ENCODE data around the gene TMEM151B.

Gene TMEM151B

GRCh38 chr6:44277763-44278162 is 7.5 kb downstream of the TMEM151B start:
- in situ Hi-C loops (cut with MboI; ENCODE audit: low sequenced_read_pairs), result no loop called here

- in situ Hi-C loops (cut with MboI; ENCODE audit: low sequenced_read_pairs), result no loop called here
Measured at GRCh38 chr6:44278315-44278714, 8.1 kb downstream of the TMEM151B start.

GRCh38 chr6:44278774-44279697 is 8.8 kb downstream of the TMEM151B start:
- in situ Hi-C loops (cut with MboI; ENCODE audit: low sequenced_read_pairs), result no loop called here

- in situ Hi-C loops (cut with MboI; ENCODE audit: low sequenced_read_pairs), result no loop called here
Measured at GRCh38 chr6:44284121-44284520, 13.9 kb downstream of the TMEM151B start.

GRCh38 chr6:44284867-44285266 is 14.6 kb downstream of the TMEM151B start:
- in situ Hi-C loops (cut with MboI; ENCODE audit: low sequenced_read_pairs), result no loop called here

GRCh38 chr6:44285552-44286284 is 15.5 kb downstream of the TMEM151B start:
- in situ Hi-C loops (cut with MboI; ENCODE audit: low sequenced_read_pairs), result no loop called here

GRCh38 chr6:44286285-44286565 is 16.0 kb downstream of the TMEM151B start:
- in situ Hi-C loops (cut with MboI; ENCODE audit: low sequenced_read_pairs), result no loop called here

GRCh38 chr6:44286747-44287146 is 16.5 kb downstream of the TMEM151B start:
- in situ Hi-C loops (cut with MboI; ENCODE audit: low sequenced_read_pairs), result no loop called here

GRCh38 chr6:44289726-44290260 is 19.5 kb downstream of the TMEM151B start:
- in situ Hi-C loops (cut with MboI; ENCODE audit: low sequenced_read_pairs), result no loop called here

- in situ Hi-C loops (cut with MboI; ENCODE audit: low sequenced_read_pairs), result no loop called here
Measured at GRCh38 chr6:44291841-44292240, 21.6 kb downstream of the TMEM151B start.

GRCh38 chr6:44292661-44293365 is 22.6 kb downstream of the TMEM151B start:
- in situ Hi-C loops (cut with MboI; ENCODE audit: low sequenced_read_pairs), result no loop called here

- in situ Hi-C loops (cut with MboI; ENCODE audit: low sequenced_read_pairs), result no loop called here
Measured at GRCh38 chr6:44294832-44295791, 24.9 kb downstream of the TMEM151B start.

- in situ Hi-C loops (cut with MboI; ENCODE audit: low sequenced_read_pairs), result no loop called here
Measured at GRCh38 chr6:44297063-44298038, 27.1 kb downstream of the TMEM151B start.

GRCh38 chr6:44298055-44298803 is 28.0 kb downstream of the TMEM151B start:
- in situ Hi-C loops (cut with MboI; ENCODE audit: low sequenced_read_pairs), result no loop called here

- in situ Hi-C loops (cut with MboI; ENCODE audit: low sequenced_read_pairs), result no loop called here
Measured at GRCh38 chr6:44298864-44299263, 28.6 kb downstream of the TMEM151B start.

GRCh38 chr6:44300292-44300823 is 30.1 kb downstream of the TMEM151B start:
- in situ Hi-C loops (cut with MboI; ENCODE audit: low sequenced_read_pairs), result no loop called here

- in situ Hi-C loops (cut with MboI; ENCODE audit: low sequenced_read_pairs), result no loop called here
Measured at GRCh38 chr6:44301106-44301505, 30.9 kb downstream of the TMEM151B start.

Measured in hTERT RPE-1 (cell line).